GM19395 (cell line): ENCODE measurements around the gene UNC93A.
"Not testable (repeated sequence)": the region's sequence is repeated elsewhere in the genome, so short reads cannot be mapped to it uniquely, and the experiment has no call there.

ENCODE experiments used
- ATAC-seq: cut with Tn5 transposase; IDR thresholded peaks from one replicate; pipeline ENCODE4 v1.9.1; 2021; ENCODE audit warnings: mild to moderate bottlenecking, moderate library complexity; ENCODE audit not compliant: unreplicated experiment

UNC93A gene

GRCh38 chr6:167270499-167271311, 20.4 kb upstream of the UNC93A start:
- no peak for ATAC-seq

- ATAC-seq = no peak
Observed at GRCh38 chr6:167272151-167272550, 19.0 kb upstream of the UNC93A start.

- ATAC-seq = no peak
Observed at GRCh38 chr6:167272696-167273379, 18.3 kb upstream of the UNC93A start.

- no peak for ATAC-seq
Observed at GRCh38 chr6:167274270-167274669, 16.8 kb upstream of the UNC93A start.

GRCh38 chr6:167275001-167275400, 16.1 kb upstream of the UNC93A start:
- ATAC-seq = no peak

GRCh38 chr6:167275436-167275835, 15.7 kb upstream of the UNC93A start:
- ATAC-seq = no peak

- no peak for ATAC-seq
Observed at GRCh38 chr6:167276772-167277533, 14.2 kb upstream of the UNC93A start.

GRCh38 chr6:167278173-167278940, 12.8 kb upstream of the UNC93A start:
- ATAC-seq = not testable (repeated sequence)

GRCh38 chr6:167279766-167280446, 11.2 kb upstream of the UNC93A start:
- ATAC-seq = no peak

GRCh38 chr6:167280466-167280865, 10.6 kb upstream of the UNC93A start:
- not testable (repeated sequence) for ATAC-seq

- ATAC-seq = no peak
Observed at GRCh38 chr6:167282165-167282564, 8.9 kb upstream of the UNC93A start.

GRCh38 chr6:167284565-167284964, 6.5 kb upstream of the UNC93A start:
- ATAC-seq = not testable (repeated sequence)

- no peak for ATAC-seq
Observed at GRCh38 chr6:167285077-167285770, 5.9 kb upstream of the UNC93A start.

- ATAC-seq = no peak
Observed at GRCh38 chr6:167287513-167288048, 3.5 kb upstream of the UNC93A start.

- ATAC-seq = peak; percentile 88
Observed at GRCh38 chr6:167288591-167289225, 2.4 kb upstream of the UNC93A start.

- not testable (repeated sequence) for ATAC-seq
Observed at GRCh38 chr6:167289291-167289690, 1.8 kb upstream of the UNC93A start.

GRCh38 chr6:167291623-167292300, 647 bp downstream of the UNC93A start:
- no peak for ATAC-seq
